IMR-90 (cell line): ENCODE results near the gene CBX8. TPM values are rescaled to one million over a fixed set of nuclear protein-coding genes. Genes with fewer than 3 reads are reported as not detected.

Experiments used
- ATAC-seq: fragments of 200-7000 bp; cut with Tn5 transposase; 2 replicates; pipeline ENCODE4 v1.9.1; 2020; ENCODE audit warnings: low read depth, mild to moderate bottlenecking, moderate library complexity
- Bru-seq: library from RNA; stranded (reverse); fragments of 400-500 nt; gene quantifications from one replicate; lab custom pipeline; 2021; lab: Mats Ljungman, UMichigan
- BruChase-seq, 2 experiments: library from RNA; stranded (reverse); fragments of 400-500 nt; gene quantifications; one replicate each; lab custom pipeline; 2021; lab: Mats Ljungman, UMichigan
- BruUV-seq: library from RNA; stranded (reverse); fragments of 400-500 nt; replicated peaks from 2 replicates; lab custom pipeline; 2021; lab: Mats Ljungman, UMichigan
- CTCF ChIA-PET: fragments of 300-600 bp; formaldehyde crosslinking; extraction: SDS; loops from one replicate; lab custom pipeline; 2021; ENCODE audit warnings: antibody characterized with exemption; lab: Yijun Ruan, JAX
- POLR2A ChIA-PET: fragments of 300-600 bp; sonication (Branson Sonifier 250); formaldehyde crosslinking; loops from one replicate; lab custom pipeline; 2022; ENCODE audit warnings: antibody characterized with exemption; ENCODE audit not compliant: unreplicated experiment; lab: Charles Lee
- DNase-seq: peaks from one replicate; pipeline ENCODE4 v3.0.0; 2013
- H2AFZ ChIP-seq: replicated peaks from 2 replicates; pipeline ENCODE3; 2013; ENCODE audit warnings: low read length, mild to moderate bottlenecking; ENCODE audit not compliant: poor library complexity
- H2AK5ac ChIP-seq: 2 replicates; pipeline ENCODE4 v1.6.1; 2013; ENCODE audit warnings: low read depth, low read length, inconsistent platforms
- H2AK9ac ChIP-seq: replicated peaks from 2 replicates; pipeline ENCODE3; 2013; ENCODE audit warnings: mild to moderate bottlenecking, low read depth, low read length, moderate library complexity; ENCODE audit not compliant: poor library complexity
- H2BK120ac ChIP-seq: 2 replicates; pipeline ENCODE4 v1.6.1; 2013; ENCODE audit warnings: low read depth, low read length, inconsistent platforms
- H2BK15ac ChIP-seq: 3 replicates; pipeline ENCODE4 v1.6.1; 2013; ENCODE audit warnings: low read depth, low read length, inconsistent platforms
- H2BK20ac ChIP-seq: 2 replicates; pipeline ENCODE4 v1.6.1; 2013; ENCODE audit warnings: low read depth, mild to moderate bottlenecking, inconsistent platforms, low read length, moderate library complexity
- H2BK5ac ChIP-seq: 2 replicates; pipeline ENCODE4 v1.6.1; 2013; ENCODE audit warnings: mild to moderate bottlenecking, low read depth, low read length, inconsistent platforms; ENCODE audit not compliant: poor library complexity, severe bottlenecking
- H3K14ac ChIP-seq: replicated peaks from 2 replicates; pipeline ENCODE4 v1.6.1; 2013; ENCODE audit warnings: low read depth, low read length, inconsistent platforms
- H3K18ac ChIP-seq: 2 replicates; pipeline ENCODE4 v1.6.1; 2013; ENCODE audit warnings: low read depth, low read length, control low read depth
- H3K23ac ChIP-seq: 2 replicates; pipeline ENCODE4 v1.6.1; 2013; ENCODE audit warnings: low read depth, low read length, inconsistent platforms
- H3K27ac ChIP-seq: 2 replicates; pipeline ENCODE4 v1.5.1; 2013; ENCODE audit warnings: mild to moderate bottlenecking, control low read depth, low read length; ENCODE audit not compliant: insufficient read depth
- H3K27me3 ChIP-seq: 2 replicates; pipeline ENCODE4 v1.6.1; 2013; ENCODE audit warnings: low read length; ENCODE audit not compliant: control insufficient read depth, insufficient read depth
- H3K36me3 ChIP-seq: 2 replicates; pipeline ENCODE4 v1.6.1; 2013; ENCODE audit warnings: low read length, mixed read lengths; ENCODE audit not compliant: control insufficient read depth, insufficient read depth
- H3K4ac ChIP-seq: 2 replicates; pipeline ENCODE4 v1.6.1; 2013; ENCODE audit warnings: low read depth, low read length, inconsistent platforms
- H3K4me1 ChIP-seq: 2 replicates; pipeline ENCODE4 v1.6.1; 2013; ENCODE audit warnings: low read length, mixed read lengths; ENCODE audit not compliant: control insufficient read depth, insufficient read depth
- H3K4me2 ChIP-seq: 2 replicates; pipeline ENCODE4 v1.6.1; 2013; ENCODE audit warnings: low read depth, mild to moderate bottlenecking, control low read depth, low read length, moderate library complexity
- H3K4me3 ChIP-seq: 2 replicates; pipeline ENCODE4 v1.5.1; 2013; ENCODE audit warnings: low read depth, mild to moderate bottlenecking, control low read depth, low read length, moderate library complexity; ENCODE audit not compliant: insufficient read depth
- H3K56ac ChIP-seq: 2 replicates; pipeline ENCODE4 v1.6.1; 2013; ENCODE audit warnings: low read length, inconsistent platforms; ENCODE audit not compliant: insufficient read depth; ENCODE audit errors: extremely low read depth
- H3K79me1 ChIP-seq, 2 experiments: 2 replicates each; pipeline ENCODE4 v1.6.1; 2013; ENCODE audit warnings: low read length in 2 of 2, inconsistent platforms in 1 of 2, low read depth in 1 of 2
- H3K9ac ChIP-seq: 2 replicates; pipeline ENCODE4 v1.6.1; 2013; ENCODE audit warnings: low read depth, low read length, control low read depth
- H3K9me1 ChIP-seq: 2 replicates; pipeline ENCODE4 v1.6.1; 2013; ENCODE audit warnings: low read length, inconsistent platforms; ENCODE audit not compliant: insufficient read depth
- H3K9me3 ChIP-seq: 2 replicates; pipeline ENCODE4 v1.6.1; 2013; ENCODE audit warnings: low read length; ENCODE audit not compliant: control insufficient read depth, insufficient read depth
- H4K20me1 ChIP-seq: 2 replicates; pipeline ENCODE4 v1.6.1; 2013; ENCODE audit warnings: low read length, inconsistent platforms; ENCODE audit not compliant: insufficient read depth
- H4K5ac ChIP-seq: 2 replicates; pipeline ENCODE4 v1.6.1; 2013; ENCODE audit warnings: mild to moderate bottlenecking, low read depth, low read length, control low read depth
- H4K8ac ChIP-seq, 2 experiments: 2 replicates each; pipeline ENCODE4 v1.6.1; 2013; ENCODE audit warnings: low read depth in 2 of 2, low read length in 2 of 2, control low read depth in 1 of 2, inconsistent platforms in 1 of 2
- H4K91ac ChIP-seq: 2 replicates; pipeline ENCODE4 v1.6.1; 2013; ENCODE audit warnings: low read depth, low read length, inconsistent platforms; ENCODE audit not compliant: insufficient read depth
- CTCF ChIP-seq: conservative IDR thresholded peaks from 2 replicates; pipeline ENCODE4 v1.5.1; 2012; ENCODE audit warnings: mild to moderate bottlenecking, low read depth, low read length, improper control_type of control experiment
- FOS ChIP-seq: fragments of 150-350 bp; IDR thresholded peaks from 2 replicates; pipeline ENCODE4 v1.6.1; 2016; ENCODE audit warnings: low read depth, low read length
- MAZ ChIP-seq: IDR thresholded peaks from 2 replicates; pipeline ENCODE4 v1.6.1; 2012; ENCODE audit warnings: low read depth, mild to moderate bottlenecking, low read length, improper control_type of control experiment, moderate library complexity, borderline replicate concordance
- MXI1 ChIP-seq: IDR thresholded peaks from 2 replicates; pipeline ENCODE4 v1.6.1; 2012; ENCODE audit warnings: low read depth, mild to moderate bottlenecking, low read length, moderate library complexity, borderline replicate concordance
- NFE2L2 ChIP-seq: fragments of 150-350 bp; IDR thresholded peaks from 2 replicates; pipeline ENCODE4 v1.6.1; 2016; ENCODE audit warnings: low read depth, mild to moderate bottlenecking, low read length
- POLR2A ChIP-seq: IDR thresholded peaks from 2 replicates; pipeline ENCODE4 v1.6.1; 2012; ENCODE audit warnings: mild to moderate bottlenecking, low read depth, low read length
- RFX5 ChIP-seq: IDR thresholded peaks from 2 replicates; pipeline ENCODE4 v1.8.0; 2012; ENCODE audit warnings: low read depth, mild to moderate bottlenecking, low read length, moderate library complexity
- SMC3 ChIP-seq: fragments of 150-350 bp; IDR thresholded peaks from 2 replicates; pipeline ENCODE4 v1.6.1; 2016; ENCODE audit warnings: low read depth, mild to moderate bottlenecking, antibody characterized with exemption, low read length, moderate library complexity
- USF2 ChIP-seq: fragments of 150-350 bp; IDR thresholded peaks from 2 replicates; pipeline ENCODE4 v1.6.1; 2017; ENCODE audit warnings: mild to moderate bottlenecking, antibody characterized with exemption, low read length, low read depth
- WGBS, 2 experiments: methylation state at CpG; one replicate each; pipeline versions ENCODE4 v1.1.5 to v1.1.7; 2013; ENCODE audit warnings: missing lambda C conversion rate in 2 of 2; ENCODE audit not compliant: insufficient read length in 1 of 2; ENCODE audit errors: extremely low coverage in 2 of 2; 5-methylcytosine and 5-hydroxymethylcytosine counted together
- dilution Hi-C: fragments of 300-500 bp; cut with HindIII; formaldehyde crosslinking; loops from one replicate; pipeline ENCODE4 v1.14.3; 2018; ENCODE audit warnings: low sequenced_read_pairs; ENCODE audit not compliant: unreplicated experiment
- in situ Hi-C: fragments of 300-500 bp; cut with MboI; formaldehyde crosslinking; loops from 3 replicates; pipeline ENCODE4 v1.14.3; 2019; ENCODE audit warnings: low sequenced_read_pairs, inconsistent platforms, mixed read lengths
- intact Hi-C: fragments of 100-400 bp; cut with micrococcal nuclease; formaldehyde crosslinking; loops from 2 replicates; pipeline ENCODE4 v1.10.0; 2022
- long read RNA-seq: library from polyadenylated mRNA; unstranded; transcript quantifications from one replicate; pipeline ENCODE4 v2.0.0, GENCODE V29; 2021; ENCODE audit not compliant: unreplicated experiment
- polyA plus RNA-seq, 3 experiments: library from polyadenylated mRNA; depleted of rRNA; stranded (reverse); fragments of >200 nt; gene quantifications; 2 replicates each; pipeline ENCODE4 v1.2.3, GENCODE V29; 2012; ENCODE audit warnings: low replicate concordance in 1 of 3
- total RNA-seq: library from RNA; depleted of rRNA; stranded (reverse); fragments of >200 nt; gene quantifications from 2 replicates; pipeline ENCODE4 v1.2.3, GENCODE V29; 2012; rRNA removed

CBX8 gene
- 5.3 and 5.4 TPM in 2 replicates for total RNA-seq
- polyA plus RNA-seq (2012; rRNA removed): 2.4 and 3.2 TPM in 2 replicates
- 0.49 and 1.0 TPM in 2 replicates for polyA plus RNA-seq (2012; cell fraction: cytosol; rRNA removed)
- 1.4 and 2.6 TPM in 2 replicates for polyA plus RNA-seq (2012; cell fraction: nucleus; rRNA removed; ENCODE audit: low replicate concordance)
- percentile 45 among the genes with signal in this experiment for Bru-seq, nascent RNA
- BruChase-seq, experiment 1, labeled RNA remaining after a 6-hour chase: percentile 39 among the genes with signal in this experiment
- percentile 46 among the genes with signal in this experiment for BruChase-seq, experiment 2, labeled RNA remaining after a 2-hour chase
- long read RNA-seq, transcript CBX8-201 (5 exons, 3,791 nt): major isoform, 12 of 16 reads
- long read RNA-seq, partial matches to known transcripts: 2 of 16 reads
- long read RNA-seq, other reads (novel, unspliced or antisense): 2 of 16 reads

- Histone ChIP-seq H3K27me3 (peaks cover 43% of the 10 kb centered on the region), H3K36me3 (peaks cover 9% of the 10 kb centered on the region; the same call in 1 of the 2 replicates), H2AK9ac (peak within 1 kb of the TSS; percentile 83), H3K18ac (peak within 1 kb of the TSS; percentile 40; the same call in 1 of the 2 replicates), H4K20me1 (peaks cover 14% of the 10 kb centered on the region), H4K5ac (peak within 1 kb of the TSS; percentile 13; the same call in 1 of the 2 replicates), H3K9ac (peak within 1 kb of the TSS; percentile 82), H2BK120ac (peak within 1 kb of the TSS; percentile 76; the same call in 1 of the 2 replicates), H2BK20ac (0 out of 2 replicates have a peak within 1 kb of the TSS, but pooled peaks have one; percentile 21), H2AK5ac (peak within 1 kb of the TSS; percentile 89; the same call in 1 of the 2 replicates), H3K9me3 (no peaks in the 10 kb centered on the region; the same call in 1 of the 2 replicates), H3K79me1 (peaks cover 8 to 23% of the 10 kb centered on the region in 2 experiments; a peak in 2 of 4 replicates), H3K9me1 (peaks cover 5% of the 10 kb centered on the region; the same call in 1 of the 2 replicates), H3K23ac (peak within 1 kb of the TSS; percentile 66), H3K4me2 (peak within 1 kb of the TSS; percentile 97), H2AFZ (peak within 1 kb of the TSS; percentile 94), H4K91ac (peak within 1 kb of the TSS; percentile 78), H2BK5ac (peak within 1 kb of the TSS; percentile 79), H3K14ac (peak within 1 kb of the TSS; percentile 80), H3K4ac (peak within 1 kb of the TSS; percentile 90), H3K4me3 (peak within 1 kb of the TSS; percentile 65), H3K56ac (peak within 1 kb of the TSS; percentile 22; the same call in 1 of the 2 replicates), H4K8ac (peak within 1 kb of the TSS in 1 of 2 experiments; percentile 92; a peak in 2 of 4 replicates), H3K27ac (peak within 1 kb of the TSS; percentile 78), H2BK15ac (peak within 1 kb of the TSS; percentile 24; the same call in 1 of the 3 replicates), H3K4me1 (peaks cover 17% of the 10 kb centered on the region)
- 1% methylated on average over 41 of the region's 79 CpGs; no CpG with 5 or more reads in 1 of the 2 experiments for WGBS, 2 experiments
- CTCF ChIA-PET: interaction anchor here (0.9 kb wide), 1 partner anchor 208 kb away, joined by 3 read pairs; no protein-coding TSS in a partner anchor
- no TSS peak for BruUV-seq
- in situ Hi-C loops: no loop called here
- POLR2A ChIA-PET: interaction anchor here (0.6 kb wide), 4 partner anchors 13 to 50 kb away, joined by 3 to 8 read pairs (median 6); partner anchors contain the start of gene CBX4
- TF ChIP-seq POLR2A: peak; percentile 55; the same call in 1 of the 2 replicates
- no peak for TF ChIP-seq NFE2L2
- peak; percentile 14; the same call in 1 of the 2 replicates for TF ChIP-seq FOS
- TF ChIP-seq SMC3: no peak
- TF ChIP-seq USF2: peak; percentile 90
- TF ChIP-seq MXI1: peak; percentile 80; the same call in 1 of the 2 replicates
- TF ChIP-seq RFX5: no peak
- peak; percentile 100 for TF ChIP-seq MAZ
- peak; percentile 48 for TF ChIP-seq CTCF
- ATAC-seq: peak; percentile 83
- peak; percentile 99 for DNase-seq
- dilution Hi-C loops: no loop called here
- intact Hi-C loops: no loop called here
These were observed at the start of gene CBX8 for GRCh38 chr17:79796763-79797491. CBX8 (minus strand) TSS chr17:79797077; CDS start chr17:79796998, 79 bp downstream.
